CD14-positive monocyte (primary cell): ENCODE measurements around the gene ELN. TPM values are rescaled to one million over a fixed set of nuclear protein-coding genes. Genes with fewer than 3 reads are reported as not detected.

Source experiments
- DNase-seq, 3 donors: peaks; one replicate each; pipeline ENCODE4 v3.0.0-alpha.2; 2011 to 2022
- H2AFZ ChIP-seq: 2 replicates; pipeline ENCODE4 v1.6.0; 2012; ENCODE audit warnings: mild to moderate bottlenecking, low read depth, low read length, inconsistent platforms; ENCODE audit not compliant: insufficient read depth, poor library complexity, severe bottlenecking
- H3K27ac ChIP-seq, 2 donors: 1 replicate in 1 of 2; 2 replicates in 1 of 2; pipeline ENCODE4 v1.5.1; 2012 to 2013; ENCODE audit warnings: low read length in 2 of 2, control low read depth in 1 of 2, inconsistent platforms in 1 of 2, low read depth in 1 of 2, mild to moderate bottlenecking in 1 of 2
- H3K27me3 ChIP-seq, 2 donors: one replicate each; pipeline versions ENCODE4 v1.6.0 to v1.6.1; 2011 to 2013; ENCODE audit warnings: low read length in 2 of 2; ENCODE audit not compliant: control insufficient read depth in 2 of 2, insufficient read depth in 2 of 2
- H3K36me3 ChIP-seq, 2 donors: replicated peaks in 1 of 2; 1 replicate in 1 of 2; 2 replicates in 1 of 2; pipeline versions ENCODE4 v1.5.1 to v1.6.1; 2012 to 2013; ENCODE audit warnings: low read length in 2 of 2, control low read depth in 1 of 2, inconsistent platforms in 1 of 2, mild to moderate bottlenecking in 1 of 2; ENCODE audit not compliant: insufficient read depth in 2 of 2, control insufficient read depth in 1 of 2
- H3K4me1 ChIP-seq, 2 donors: 1 replicate in 1 of 2; 2 replicates in 1 of 2; pipeline versions ENCODE4 v1.5.1 to v1.6.1; 2012 to 2013; ENCODE audit warnings: low read length in 2 of 2, control low read depth in 1 of 2, inconsistent platforms in 1 of 2, mild to moderate bottlenecking in 1 of 2, moderate library complexity in 1 of 2; ENCODE audit not compliant: insufficient read depth in 2 of 2, control insufficient read depth in 1 of 2
- H3K4me2 ChIP-seq: replicated peaks from 2 replicates; pipeline ENCODE3; 2012; ENCODE audit warnings: low read length, moderate library complexity, mild to moderate bottlenecking; ENCODE audit not compliant: poor library complexity, severe bottlenecking; ENCODE audit errors: extremely low read depth
- H3K4me3 ChIP-seq, 3 experiments: fragments of 200-600 bp in 1 of 3; sonication (generic) in 1 of 3; replicated peaks in 1 of 3; 1 replicate in 2 of 3; 2 replicates in 1 of 3; pipeline ENCODE4 v1.5.1; 2011 to 2013; ENCODE audit warnings: low read length in 3 of 3, mild to moderate bottlenecking in 3 of 3, control low read depth in 2 of 3, low read depth in 2 of 3, inconsistent platforms in 1 of 3, moderate library complexity in 1 of 3
- H3K79me2 ChIP-seq: 2 replicates; pipeline ENCODE4 v1.6.0; 2012; ENCODE audit warnings: mild to moderate bottlenecking, control low read depth, inconsistent platforms, low read length, moderate library complexity; ENCODE audit not compliant: insufficient read depth
- H3K9ac ChIP-seq: 2 replicates; pipeline ENCODE4 v1.6.0; 2017; ENCODE audit warnings: low read length, mild to moderate bottlenecking; ENCODE audit not compliant: insufficient read depth, poor library complexity, severe bottlenecking
- H3K9me3 ChIP-seq, 2 donors: replicated peaks in 1 of 2; 1 replicate in 1 of 2; 2 replicates in 1 of 2; pipeline versions ENCODE4 v1.5.1 to v1.6.1; 2012 to 2013; ENCODE audit warnings: low read length in 2 of 2, control low read depth in 1 of 2; ENCODE audit not compliant: control insufficient read depth in 1 of 2, insufficient read depth in 1 of 2
- H4K20me1 ChIP-seq: 2 replicates; pipeline ENCODE4 v1.6.0; 2012; ENCODE audit warnings: mild to moderate bottlenecking, low read length, control low read depth, moderate library complexity; ENCODE audit not compliant: insufficient read depth
- H3K27ac Mint-ChIP-seq, 7 donors: one replicate each; pipeline ENCODE4 v1.8.0; 2020; ENCODE audit warnings: mild to moderate bottlenecking in 7 of 7, mixed read lengths in 7 of 7, moderate library complexity in 6 of 7, inconsistent platforms in 2 of 7
- H3K27me3 Mint-ChIP-seq, 3 donors: one replicate each; pipeline ENCODE4 v1.8.0; 2021 to 2022; ENCODE audit warnings: low read depth in 3 of 3, mild to moderate bottlenecking in 3 of 3, mixed read lengths in 3 of 3, moderate library complexity in 3 of 3, inconsistent platforms in 1 of 3
- H3K36me3 Mint-ChIP-seq, 2 donors: one replicate each; pipeline ENCODE4 v1.8.0; 2020; ENCODE audit warnings: mixed read lengths in 2 of 2, inconsistent platforms in 1 of 2, mild to moderate bottlenecking in 1 of 2
- H3K4me1 Mint-ChIP-seq: one replicate; pipeline ENCODE4 v1.8.0; 2020; ENCODE audit warnings: mild to moderate bottlenecking, mixed read lengths
- H3K4me3 Mint-ChIP-seq, 2 donors: one replicate each; pipeline ENCODE4 v1.8.0; 2020; ENCODE audit warnings: mild to moderate bottlenecking in 2 of 2, mixed read lengths in 2 of 2, moderate library complexity in 1 of 2
- H3K9me3 Mint-ChIP-seq, 7 donors: one replicate each; pipeline ENCODE4 v1.8.0; 2020 to 2022; ENCODE audit warnings: mixed read lengths in 7 of 7, mild to moderate bottlenecking in 6 of 7, moderate library complexity in 6 of 7, inconsistent platforms in 2 of 7
- WGBS: methylation state at CpG from one replicate; pipeline ENCODE4 v1.1.5; 2013; ENCODE audit warnings: missing lambda C conversion rate; ENCODE audit not compliant: insufficient coverage; 5-methylcytosine and 5-hydroxymethylcytosine counted together
- intact Hi-C, 2 donors: fragments of 100-400 bp; cut with micrococcal nuclease; formaldehyde crosslinking; loops; one replicate each; pipeline versions ENCODE4 v1.15.0 to v1.15.1; 2023
- polyA plus RNA-seq, 3 donors: library from polyadenylated mRNA; depleted of rRNA in 1 of 3; unstranded in 2 of 3; stranded (reverse) in 1 of 3; fragments of 300-500 nt in 2 of 3; fragments of >200 nt in 1 of 3; fragmentation: Illumina TruSeq in 2 of 3; gene quantifications; 1 replicate in 2 of 3; 2 replicates in 1 of 3; pipeline ENCODE4 v1.2.3, GENCODE V29; 2012 to 2021
- TF ChIP-seq, protein P1 (sequence below): fragments of 200-600 bp; IDR thresholded peaks from one replicate; pipeline ENCODE4 v1.8.0; 2022; ENCODE audit warnings: antibody characterized with exemption, mild to moderate bottlenecking

The ELN gene
- polyA plus RNA-seq, 3 donors = not detected

DNA sequence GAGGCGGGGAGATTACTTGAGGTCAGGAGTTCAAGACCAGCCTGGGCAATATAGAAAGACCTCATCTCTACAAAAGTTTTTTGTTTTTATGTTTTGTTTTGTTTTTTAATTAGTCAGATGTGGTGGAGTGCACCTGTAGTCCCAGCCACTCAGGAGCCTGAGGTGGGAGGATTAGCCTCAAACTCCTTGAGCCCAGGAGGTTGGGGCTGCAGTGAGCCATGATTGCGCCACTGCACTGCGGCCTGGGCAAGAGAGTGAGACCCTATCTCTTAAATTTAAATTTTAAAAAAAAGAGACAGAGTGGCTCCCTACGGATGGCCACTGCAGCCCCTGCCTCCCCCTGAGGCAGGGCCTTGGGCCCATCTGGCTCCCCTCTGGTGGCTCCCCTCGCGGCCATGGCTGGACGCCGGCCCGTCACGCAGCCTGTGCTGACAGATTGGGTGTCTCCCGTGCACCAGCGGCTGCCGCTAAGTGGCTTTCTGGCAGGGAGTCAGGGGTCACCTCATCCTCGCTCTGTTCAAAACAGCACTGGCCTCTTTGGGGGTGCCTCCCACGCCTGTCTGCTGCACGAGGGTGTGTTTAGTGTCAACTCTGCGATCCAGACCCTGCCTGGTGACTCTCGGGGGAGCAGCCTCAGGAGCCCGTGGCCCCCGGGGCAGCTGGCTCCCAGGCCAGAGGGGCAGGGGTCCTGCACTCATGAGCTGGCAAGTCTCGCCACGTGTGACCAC is 44.4 kb upstream of the ELN start:
- Mint-ChIP-seq H3K27me3 (peaks cover 4 to 18% (median 7%) of the 10 kb centered on the region in 3 donors), H3K27ac (no peak overlapping the region)
- intact Hi-C loops = no loop called here

DNA sequence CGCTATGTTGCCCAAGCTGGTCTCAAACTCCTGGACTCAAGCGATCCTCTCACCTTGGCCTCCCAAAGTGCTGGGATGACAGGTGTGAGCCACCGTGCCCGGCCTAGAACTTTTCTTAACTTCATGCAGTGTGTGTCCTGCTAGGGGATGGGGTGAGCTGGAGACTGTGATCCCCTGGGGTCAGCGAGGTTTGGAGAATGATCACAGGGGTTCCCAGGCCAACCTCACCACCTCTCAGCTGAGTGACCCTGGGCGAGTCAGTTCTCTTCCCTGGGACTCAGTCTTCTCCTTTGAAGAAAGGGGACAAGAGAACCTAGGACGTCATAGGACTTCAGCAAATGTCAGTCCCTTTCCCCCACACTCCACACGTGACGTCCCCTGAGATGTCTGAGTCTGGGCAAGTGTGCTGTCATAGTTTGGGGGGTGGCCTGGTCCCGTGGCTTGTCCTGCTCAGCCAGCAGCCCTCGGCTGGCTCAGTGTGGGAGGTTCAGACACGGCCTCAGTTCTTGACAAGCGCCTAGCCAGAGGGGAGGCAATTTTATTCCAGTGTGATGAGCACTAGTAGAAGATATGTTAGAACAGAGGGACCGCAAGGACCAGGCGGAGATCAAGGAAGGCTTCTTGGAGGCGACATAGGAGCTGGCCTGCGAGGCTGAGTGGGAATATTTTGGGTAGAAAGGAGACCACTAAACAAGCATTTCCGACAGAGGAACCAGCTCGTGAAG is 43.3 kb upstream of the ELN start:
- Histone ChIP-seq H3K79me2 (no peaks in the 10 kb centered on the region), H3K9ac (no peak overlapping the region), H4K20me1 (no peaks in the 10 kb centered on the region), H3K27me3 (no peaks in the 10 kb centered on the region), H3K4me2 (no peak overlapping the region), H3K9me3 (no peaks in the 10 kb centered on the region), H3K4me1 (peaks cover 3 to 4% of the 10 kb centered on the region in 2 donors), H2AFZ (no peak overlapping the region), H3K27ac (no peak overlapping the region), H3K4me3 (no peak overlapping the region), H3K36me3 (no peaks in the 10 kb centered on the region)
- Mint-ChIP-seq H3K4me1 (peaks cover 9% of the 10 kb centered on the region), H3K27me3 (peaks cover 4 to 19% (median 4%) of the 10 kb centered on the region in 3 donors), H3K4me3 (no peak overlapping the region), H3K36me3 (no peaks in the 10 kb centered on the region), H3K27ac (no peak overlapping the region), H3K9me3 (peaks cover 0 to 2% (median 0%) of the 10 kb centered on the region in 7 donors)
- DNase-seq = no peak
- WGBS = 84% methylated on average over 13 of the region's 19 CpGs
- intact Hi-C loops = no loop called here
- TF ChIP-seq, protein P1, sequence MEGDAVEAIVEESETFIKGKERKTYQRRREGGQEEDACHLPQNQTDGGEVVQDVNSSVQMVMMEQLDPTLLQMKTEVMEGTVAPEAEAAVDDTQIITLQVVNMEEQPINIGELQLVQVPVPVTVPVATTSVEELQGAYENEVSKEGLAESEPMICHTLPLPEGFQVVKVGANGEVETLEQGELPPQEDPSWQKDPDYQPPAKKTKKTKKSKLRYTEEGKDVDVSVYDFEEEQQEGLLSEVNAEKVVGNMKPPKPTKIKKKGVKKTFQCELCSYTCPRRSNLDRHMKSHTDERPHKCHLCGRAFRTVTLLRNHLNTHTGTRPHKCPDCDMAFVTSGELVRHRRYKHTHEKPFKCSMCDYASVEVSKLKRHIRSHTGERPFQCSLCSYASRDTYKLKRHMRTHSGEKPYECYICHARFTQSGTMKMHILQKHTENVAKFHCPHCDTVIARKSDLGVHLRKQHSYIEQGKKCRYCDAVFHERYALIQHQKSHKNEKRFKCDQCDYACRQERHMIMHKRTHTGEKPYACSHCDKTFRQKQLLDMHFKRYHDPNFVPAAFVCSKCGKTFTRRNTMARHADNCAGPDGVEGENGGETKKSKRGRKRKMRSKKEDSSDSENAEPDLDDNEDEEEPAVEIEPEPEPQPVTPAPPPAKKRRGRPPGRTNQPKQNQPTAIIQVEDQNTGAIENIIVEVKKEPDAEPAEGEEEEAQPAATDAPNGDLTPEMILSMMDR = no peak

More for the DNA sequence above, 44.4 kb upstream of the ELN start:
- Histone ChIP-seq H3K9me3 (no peaks in the 10 kb centered on the region), H3K79me2 (no peaks in the 10 kb centered on the region), H3K4me3 (no peak overlapping the region), H4K20me1 (no peaks in the 10 kb centered on the region), H3K9ac (no peak overlapping the region), H3K27ac (no peak overlapping the region), H3K4me1 (peaks cover 13 to 14% of the 10 kb centered on the region in 2 donors), H3K36me3 (no peaks in the 10 kb centered on the region), H3K27me3 (no peaks in the 10 kb centered on the region), H2AFZ (no peak overlapping the region), H3K4me2 (no peak overlapping the region)
- Mint-ChIP-seq H3K4me3 (no peak overlapping the region), H3K36me3 (no peaks in the 10 kb centered on the region), H3K9me3 (peaks cover 0 to 2% (median 0%) of the 10 kb centered on the region in 7 donors), H3K4me1 (peaks cover 19% of the 10 kb centered on the region)
- no peak for DNase-seq
- WGBS = 94% methylated on average over 19 of the region's 22 CpGs
- TF ChIP-seq, protein P1 = no peak
